IMR-90 (cell line): Measurements from ENCODE around the gene MSRB1. TPM values are rescaled to one million over a fixed set of nuclear protein-coding genes. Genes with fewer than 3 reads are reported as not detected.
"Not testable (repeated sequence)": the region's sequence is repeated elsewhere in the genome, so short reads cannot be mapped to it uniquely, and the experiment has no call there.

Experiments
- ATAC-seq: fragments of 200-7000 bp; cut with Tn5 transposase; 2 replicates; pipeline ENCODE4 v1.9.1; 2020; ENCODE audit warnings: low read depth, mild to moderate bottlenecking, moderate library complexity
- BruUV-seq: library from RNA; stranded (reverse); fragments of 400-500 nt; replicated peaks from 2 replicates; lab custom pipeline; 2021; lab: Mats Ljungman, UMichigan
- CTCF ChIA-PET: fragments of 300-600 bp; formaldehyde crosslinking; extraction: SDS; loops from one replicate; lab custom pipeline; 2021; ENCODE audit warnings: antibody characterized with exemption; lab: Yijun Ruan, JAX
- POLR2A ChIA-PET: fragments of 300-600 bp; sonication (Branson Sonifier 250); formaldehyde crosslinking; loops from one replicate; lab custom pipeline; 2022; ENCODE audit warnings: antibody characterized with exemption; ENCODE audit not compliant: unreplicated experiment; lab: Charles Lee
- DNase-seq: peaks from one replicate; pipeline ENCODE4 v3.0.0; 2013
- H2AFZ ChIP-seq: replicated peaks from 2 replicates; pipeline ENCODE3; 2013; ENCODE audit warnings: low read length, mild to moderate bottlenecking; ENCODE audit not compliant: poor library complexity
- H2AK5ac ChIP-seq: 2 replicates; pipeline ENCODE4 v1.6.1; 2013; ENCODE audit warnings: low read depth, low read length, inconsistent platforms
- H2AK9ac ChIP-seq: replicated peaks from 2 replicates; pipeline ENCODE3; 2013; ENCODE audit warnings: mild to moderate bottlenecking, low read depth, low read length, moderate library complexity; ENCODE audit not compliant: poor library complexity
- H2BK120ac ChIP-seq: 2 replicates; pipeline ENCODE4 v1.6.1; 2013; ENCODE audit warnings: low read depth, low read length, inconsistent platforms
- H2BK15ac ChIP-seq: 3 replicates; pipeline ENCODE4 v1.6.1; 2013; ENCODE audit warnings: low read depth, low read length, inconsistent platforms
- H2BK20ac ChIP-seq: 2 replicates; pipeline ENCODE4 v1.6.1; 2013; ENCODE audit warnings: low read depth, mild to moderate bottlenecking, inconsistent platforms, low read length, moderate library complexity
- H2BK5ac ChIP-seq: 2 replicates; pipeline ENCODE4 v1.6.1; 2013; ENCODE audit warnings: mild to moderate bottlenecking, low read depth, low read length, inconsistent platforms; ENCODE audit not compliant: poor library complexity, severe bottlenecking
- H3K14ac ChIP-seq: replicated peaks from 2 replicates; pipeline ENCODE4 v1.6.1; 2013; ENCODE audit warnings: low read depth, low read length, inconsistent platforms
- H3K18ac ChIP-seq: 2 replicates; pipeline ENCODE4 v1.6.1; 2013; ENCODE audit warnings: low read depth, low read length, control low read depth
- H3K23ac ChIP-seq: 2 replicates; pipeline ENCODE4 v1.6.1; 2013; ENCODE audit warnings: low read depth, low read length, inconsistent platforms
- H3K27ac ChIP-seq: 2 replicates; pipeline ENCODE4 v1.5.1; 2013; ENCODE audit warnings: mild to moderate bottlenecking, control low read depth, low read length; ENCODE audit not compliant: insufficient read depth
- H3K27me3 ChIP-seq: 2 replicates; pipeline ENCODE4 v1.6.1; 2013; ENCODE audit warnings: low read length; ENCODE audit not compliant: control insufficient read depth, insufficient read depth
- H3K36me3 ChIP-seq: 2 replicates; pipeline ENCODE4 v1.6.1; 2013; ENCODE audit warnings: low read length, mixed read lengths; ENCODE audit not compliant: control insufficient read depth, insufficient read depth
- H3K4ac ChIP-seq: 2 replicates; pipeline ENCODE4 v1.6.1; 2013; ENCODE audit warnings: low read depth, low read length, inconsistent platforms
- H3K4me1 ChIP-seq: 2 replicates; pipeline ENCODE4 v1.6.1; 2013; ENCODE audit warnings: low read length, mixed read lengths; ENCODE audit not compliant: control insufficient read depth, insufficient read depth
- H3K4me2 ChIP-seq: 2 replicates; pipeline ENCODE4 v1.6.1; 2013; ENCODE audit warnings: low read depth, mild to moderate bottlenecking, control low read depth, low read length, moderate library complexity
- H3K4me3 ChIP-seq: 2 replicates; pipeline ENCODE4 v1.5.1; 2013; ENCODE audit warnings: low read depth, mild to moderate bottlenecking, control low read depth, low read length, moderate library complexity; ENCODE audit not compliant: insufficient read depth
- H3K56ac ChIP-seq: 2 replicates; pipeline ENCODE4 v1.6.1; 2013; ENCODE audit warnings: low read length, inconsistent platforms; ENCODE audit not compliant: insufficient read depth; ENCODE audit errors: extremely low read depth
- H3K79me1 ChIP-seq, 2 experiments: 2 replicates each; pipeline ENCODE4 v1.6.1; 2013; ENCODE audit warnings: low read length in 2 of 2, inconsistent platforms in 1 of 2, low read depth in 1 of 2
- H3K9ac ChIP-seq: 2 replicates; pipeline ENCODE4 v1.6.1; 2013; ENCODE audit warnings: low read depth, low read length, control low read depth
- H3K9me1 ChIP-seq: 2 replicates; pipeline ENCODE4 v1.6.1; 2013; ENCODE audit warnings: low read length, inconsistent platforms; ENCODE audit not compliant: insufficient read depth
- H3K9me3 ChIP-seq: 2 replicates; pipeline ENCODE4 v1.6.1; 2013; ENCODE audit warnings: low read length; ENCODE audit not compliant: control insufficient read depth, insufficient read depth
- H4K20me1 ChIP-seq: 2 replicates; pipeline ENCODE4 v1.6.1; 2013; ENCODE audit warnings: low read length, inconsistent platforms; ENCODE audit not compliant: insufficient read depth
- H4K5ac ChIP-seq: 2 replicates; pipeline ENCODE4 v1.6.1; 2013; ENCODE audit warnings: mild to moderate bottlenecking, low read depth, low read length, control low read depth
- H4K8ac ChIP-seq, 2 experiments: 2 replicates each; pipeline ENCODE4 v1.6.1; 2013; ENCODE audit warnings: low read depth in 2 of 2, low read length in 2 of 2, control low read depth in 1 of 2, inconsistent platforms in 1 of 2
- H4K91ac ChIP-seq: 2 replicates; pipeline ENCODE4 v1.6.1; 2013; ENCODE audit warnings: low read depth, low read length, inconsistent platforms; ENCODE audit not compliant: insufficient read depth
- WGBS, 2 experiments: methylation state at CpG; one replicate each; pipeline versions ENCODE4 v1.1.5 to v1.1.7; 2013; ENCODE audit warnings: missing lambda C conversion rate in 2 of 2; ENCODE audit not compliant: insufficient read length in 1 of 2; ENCODE audit errors: extremely low coverage in 2 of 2; 5-methylcytosine and 5-hydroxymethylcytosine counted together
- dilution Hi-C: fragments of 300-500 bp; cut with HindIII; formaldehyde crosslinking; loops from one replicate; pipeline ENCODE4 v1.14.3; 2018; ENCODE audit warnings: low sequenced_read_pairs; ENCODE audit not compliant: unreplicated experiment
- in situ Hi-C: fragments of 300-500 bp; cut with MboI; formaldehyde crosslinking; loops from 3 replicates; pipeline ENCODE4 v1.14.3; 2019; ENCODE audit warnings: low sequenced_read_pairs, inconsistent platforms, mixed read lengths
- intact Hi-C: fragments of 100-400 bp; cut with micrococcal nuclease; formaldehyde crosslinking; loops from 2 replicates; pipeline ENCODE4 v1.10.0; 2022
- polyA plus RNA-seq, 3 experiments: library from polyadenylated mRNA; depleted of rRNA; stranded (reverse); fragments of >200 nt; gene quantifications; 2 replicates each; pipeline ENCODE4 v1.2.3, GENCODE V29; 2012; ENCODE audit warnings: low replicate concordance in 1 of 3
- total RNA-seq: library from RNA; depleted of rRNA; stranded (reverse); fragments of >200 nt; gene quantifications from 2 replicates; pipeline ENCODE4 v1.2.3, GENCODE V29; 2012

Gene MSRB1
- total and polyA plus RNA-seq, 2 of the 4 experiments (the other 2 are of a cell fraction) = 17.0 to 32.3 TPM

GRCh38 chr16:1920122-1920521 is 22.9 kb downstream of the MSRB1 start:
- H4K91ac ChIP-seq, H3K9me1 ChIP-seq, H2AK5ac ChIP-seq, H3K56ac ChIP-seq, H3K36me3 ChIP-seq, H3K4me3 ChIP-seq, dilution Hi-C loops, H2AFZ ChIP-seq, H3K4me2 ChIP-seq, ATAC-seq, H3K9ac ChIP-seq, H2BK5ac ChIP-seq, H4K5ac ChIP-seq, H4K20me1 ChIP-seq, H2BK15ac ChIP-seq, H2BK120ac ChIP-seq, H3K14ac ChIP-seq, H2AK9ac ChIP-seq, in situ Hi-C loops, intact Hi-C loops, BruUV-seq, H3K27ac ChIP-seq, H3K4ac ChIP-seq, H2BK20ac ChIP-seq, H3K18ac ChIP-seq, POLR2A ChIA-PET, H3K79me1 ChIP-seq, H3K23ac ChIP-seq, CTCF ChIA-PET, H3K9me3 ChIP-seq, DNase-seq, H4K8ac ChIP-seq, H3K4me1 ChIP-seq: not testable (repeated sequence)
- WGBS, 2 experiments = 57% methylated on average over 13 of the region's 21 CpGs; no CpG with 5 or more reads in 1 of the 2 experiments
- H3K27me3 ChIP-seq = peaks cover 86% of the 10 kb centered on the region
